Liver (tissue), 3 donors: ENCODE measurements around the gene ERAP2.

ENCODE experiments used
- CTCF ChIP-seq: fragments of 150-350 bp; IDR thresholded peaks from 2 replicates; pipeline ENCODE4 v1.5.1; 2017; ENCODE audit warnings: improper control_type of control experiment, low read depth, low read length; ENCODE audit not compliant: missing input control
- RAD21 ChIP-seq, 2 donors: IDR thresholded peaks; 2 replicates each; pipeline ENCODE4 v1.6.1; 2016; ENCODE audit warnings: antibody characterized with exemption in 2 of 2, mild to moderate bottlenecking in 2 of 2
- TF ChIP-seq, protein P1 (sequence below): IDR thresholded peaks from 2 replicates; pipeline ENCODE4 v1.6.1; 2016; ENCODE audit warnings: antibody characterized with exemption
- donor health status: healthy.
- donor health status: healthy.

DNA sequence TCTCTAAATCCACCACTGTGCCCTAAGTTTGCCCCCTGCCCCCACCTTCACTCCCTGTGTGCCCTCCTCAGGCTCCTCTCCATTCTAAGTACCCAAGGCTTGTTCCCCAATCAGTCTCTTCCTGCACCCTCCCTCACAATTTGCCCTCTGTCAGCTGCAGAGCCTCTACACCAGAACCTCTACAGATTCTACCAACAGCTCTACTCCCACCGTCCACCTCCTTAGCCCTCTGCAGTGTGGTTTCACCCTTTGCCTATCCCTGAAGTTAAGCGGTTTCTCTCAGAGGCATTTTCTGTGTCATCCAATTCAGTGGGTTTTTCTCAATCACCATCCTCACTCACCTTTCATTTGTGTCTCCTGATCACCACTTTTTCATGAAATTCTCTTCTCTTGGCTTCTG, 13.2 kb upstream of the ERAP2 start:
- TF ChIP-seq CTCF (no peak), RAD21 (IDR thresholded peaks at IDR 0.05) (no peak)
- TF ChIP-seq, protein P1, sequence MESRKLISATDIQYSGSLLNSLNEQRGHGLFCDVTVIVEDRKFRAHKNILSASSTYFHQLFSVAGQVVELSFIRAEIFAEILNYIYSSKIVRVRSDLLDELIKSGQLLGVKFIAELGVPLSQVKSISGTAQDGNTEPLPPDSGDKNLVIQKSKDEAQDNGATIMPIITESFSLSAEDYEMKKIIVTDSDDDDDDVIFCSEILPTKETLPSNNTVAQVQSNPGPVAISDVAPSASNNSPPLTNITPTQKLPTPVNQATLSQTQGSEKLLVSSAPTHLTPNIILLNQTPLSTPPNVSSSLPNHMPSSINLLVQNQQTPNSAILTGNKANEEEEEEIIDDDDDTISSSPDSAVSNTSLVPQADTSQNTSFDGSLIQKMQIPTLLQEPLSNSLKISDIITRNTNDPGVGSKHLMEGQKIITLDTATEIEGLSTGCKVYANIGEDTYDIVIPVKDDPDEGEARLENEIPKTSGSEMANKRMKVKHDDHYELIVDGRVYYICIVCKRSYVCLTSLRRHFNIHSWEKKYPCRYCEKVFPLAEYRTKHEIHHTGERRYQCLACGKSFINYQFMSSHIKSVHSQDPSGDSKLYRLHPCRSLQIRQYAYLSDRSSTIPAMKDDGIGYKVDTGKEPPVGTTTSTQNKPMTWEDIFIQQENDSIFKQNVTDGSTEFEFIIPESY, result no peak
